GM19455 (cell line): Measurements from ENCODE around the gene PTCRA.

Experiments
- ATAC-seq: cut with Tn5 transposase; IDR thresholded peaks from one replicate; pipeline ENCODE4 v1.9.1; 2021; ENCODE audit not compliant: unreplicated experiment

The PTCRA gene

GRCh38 chr6:42970871-42971612, 55.2 kb downstream of the PTCRA start:
- ATAC-seq = no peak

DNA sequence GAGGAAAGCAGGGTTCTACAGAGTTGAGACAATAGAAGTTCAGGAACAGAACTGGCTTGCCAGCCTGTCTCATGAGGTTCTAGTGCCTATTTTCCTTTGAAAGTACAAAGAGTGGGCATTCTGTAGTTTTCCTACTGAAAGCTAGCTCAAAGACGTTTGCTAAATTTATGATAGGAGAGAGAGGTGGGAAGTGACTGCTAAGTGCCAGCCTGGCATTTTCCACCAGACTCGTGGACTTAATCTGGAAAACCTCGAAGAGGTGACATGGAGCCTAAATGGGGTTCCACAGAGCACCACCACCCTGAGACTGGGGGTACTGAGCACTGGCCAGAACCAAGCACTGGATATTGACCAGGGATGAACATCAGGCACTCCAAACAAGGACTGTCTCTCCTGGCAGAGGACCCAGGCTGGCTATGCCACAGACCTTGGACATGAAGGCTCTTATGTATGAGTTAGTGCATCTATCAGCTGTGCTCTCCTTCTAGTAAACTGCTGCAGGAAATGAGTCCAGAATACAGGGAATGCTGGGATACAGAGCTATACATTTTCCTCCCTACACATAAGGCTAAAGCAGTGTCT, 56.0 kb downstream of the PTCRA start:
- no peak for ATAC-seq

GRCh38 chr6:42973926-42974325, 58.1 kb downstream of the PTCRA start:
- ATAC-seq = no peak

GRCh38 chr6:42974919-42975505, 59.2 kb downstream of the PTCRA start:
- no peak for ATAC-seq
